Psoas muscle (tissue), 8 donors: ENCODE measurements around the gene KRTAP12-2. TPM values are rescaled to one million over a fixed set of nuclear protein-coding genes. Genes with fewer than 3 reads are reported as not detected.

Source experiments
- ATAC-seq, 4 donors: fragments of 200-7000 bp; cut with Tn5 transposase; one replicate each; pipeline ENCODE4 v1.9.1; 2020; ENCODE audit warnings: moderate library complexity in 3 of 4, mild to moderate bottlenecking in 2 of 4
- DNase-seq, 2 donors: peaks; one replicate each; pipeline ENCODE4 v3.0.0-alpha.2; 2020
- H3K27ac ChIP-seq: fragments of 200-600 bp; one replicate; pipeline ENCODE4 v1.8.0; 2022
- H3K27me3 ChIP-seq, 3 donors: fragments of 200-600 bp in 1 of 3; one replicate each; pipeline versions ENCODE4 v1.6.1 to v1.8.0; 2013 to 2022; ENCODE audit warnings: low read length in 2 of 3, mild to moderate bottlenecking in 2 of 3, moderate library complexity in 1 of 3; ENCODE audit not compliant: insufficient read depth in 3 of 3
- H3K36me3 ChIP-seq, 2 donors: fragments of 200-600 bp in 1 of 2; one replicate each; pipeline versions ENCODE4 v1.6.1 to v1.8.0; 2013 to 2022; ENCODE audit warnings: low read depth in 1 of 2, mild to moderate bottlenecking in 1 of 2, moderate library complexity in 1 of 2; ENCODE audit not compliant: insufficient read depth in 1 of 2
- H3K4me1 ChIP-seq: fragments of 200-600 bp; one replicate; pipeline ENCODE4 v1.8.0; 2022
- H3K4me3 ChIP-seq: fragments of 200-600 bp; one replicate; pipeline ENCODE4 v1.8.0; 2022; ENCODE audit warnings: mild to moderate bottlenecking
- H3K9me3 ChIP-seq: fragments of 200-600 bp; one replicate; pipeline ENCODE4 v1.8.0; 2022
- WGBS, 3 donors: extraction: QIAGEN DNeasy Blood & Tissue Kit; methylation state at CpG; one replicate each; pipeline versions ENCODE4 v1.1.6 to v1.1.7; 2013; 5-methylcytosine and 5-hydroxymethylcytosine counted together
- intact Hi-C, 2 donors: fragments of 100-400 bp; cut with DNase I; formaldehyde crosslinking; loops; one replicate each; pipeline versions ENCODE4 v1.11.0 to v1.14.2; 2022
- long read RNA-seq, 2 donors: library from polyadenylated mRNA; unstranded; transcript quantifications; one replicate each; pipeline ENCODE4 v2.0.0, GENCODE V29; 2021
- polyA plus RNA-seq, 3 donors: library from polyadenylated mRNA; stranded (reverse); fragments of 200-250 nt; gene quantifications; one replicate each; pipeline ENCODE4 v1.2.3, GENCODE V29; 2013
- total RNA-seq, 4 donors: library from RNA; stranded (reverse); fragmentation: NEBNext Ultra II Directional in 2 of 4; extraction: Animal tissue kit (Norgen Biotek cat#: 25700) in 2 of 4; gene quantifications; one replicate each; pipeline versions ENCODE4 v1.2.1 to v1.2.4, GENCODE V29; 2021 to 2023
- TF ChIP-seq, protein P1 (sequence below): fragments of 200-600 bp; IDR thresholded peaks from one replicate; pipeline ENCODE4 v1.8.0; 2022; ENCODE audit warnings: antibody characterized with exemption
- donor health status: healthy with polysubstance abuse.
- donor health status: DM: no; HTN: no; CAD: no; lungs with moderate emphysema.
- donor health status: Bipolar disorder and iron deficiency.
- donor health status: healthy.
- donor health status: DM: yes; HTN: yes; CAD: no.
- donor health status: DM: no; HTN: no; CAD: no.
- donor health status: DM: no; HTN: no; CAD: no.
- donor health status: DM: yes; HTN: yes; CAD: no.

KRTAP12-2 gene, protein sequence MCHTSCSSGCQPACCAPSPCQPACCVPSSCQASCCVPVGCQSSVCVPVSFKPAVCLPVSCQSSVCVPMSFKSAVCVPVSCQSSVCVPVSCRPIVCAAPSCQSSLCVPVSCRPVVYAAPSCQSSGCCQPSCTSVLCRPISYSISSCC
- not detected for total RNA-seq
- polyA plus RNA-seq = not detected
- long read RNA-seq, donor 1 = 0 reads
- long read RNA-seq, donor 2 = 0 reads

DNA sequence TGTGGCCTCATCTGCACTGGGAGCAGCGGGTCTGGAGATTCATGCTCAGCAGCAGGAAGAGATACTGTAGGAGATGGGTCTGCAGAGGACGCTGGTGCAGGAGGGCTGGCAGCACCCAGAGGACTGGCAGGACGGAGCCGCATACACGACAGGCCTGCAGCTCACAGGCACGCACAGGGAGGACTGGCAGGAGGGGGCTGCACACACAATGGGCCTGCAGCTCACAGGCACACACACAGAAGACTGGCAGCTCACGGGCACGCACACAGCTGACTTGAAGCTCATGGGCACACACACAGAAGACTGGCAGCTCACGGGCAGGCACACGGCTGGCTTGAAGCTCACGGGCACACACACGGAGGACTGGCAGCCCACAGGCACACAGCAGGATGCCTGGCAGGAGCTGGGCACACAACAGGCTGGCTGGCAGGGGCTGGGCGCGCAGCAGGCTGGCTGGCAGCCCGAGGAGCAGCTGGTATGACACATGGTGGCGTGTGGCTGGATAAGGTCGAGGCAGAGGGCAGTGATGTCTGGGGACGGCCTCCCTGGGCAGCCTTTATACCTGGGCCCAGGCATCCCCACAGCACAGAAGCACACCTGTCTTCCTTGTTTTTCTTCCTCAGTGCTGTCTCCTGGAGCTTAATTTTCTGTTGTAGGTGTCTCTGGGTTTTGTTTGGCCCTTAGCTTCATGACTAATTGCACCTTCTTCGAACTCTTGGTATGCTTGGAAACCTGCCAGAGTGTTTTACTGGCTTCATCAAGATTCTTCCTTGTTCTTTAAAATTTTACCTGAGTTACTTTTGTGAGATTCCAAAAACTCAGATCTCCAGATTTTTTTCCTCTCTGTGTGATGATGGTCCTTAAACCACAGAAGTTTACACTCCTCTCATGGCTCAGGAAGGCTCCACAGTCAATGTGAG is at the start of gene KRTAP12-2:
KRTAP12-2 (minus strand) TSS at position 527 of the 920 bp plus-strand sequence; CDS start at position 486, 41 bp downstream.
- no peaks in the 10 kb centered on the region for H3K4me1 ChIP-seq
- peak in 3 of 4 donors; percentile 30 to 56 (median 41) for ATAC-seq
- H3K27ac ChIP-seq = no peak within 1 kb of the TSS
- TF ChIP-seq, protein P1, sequence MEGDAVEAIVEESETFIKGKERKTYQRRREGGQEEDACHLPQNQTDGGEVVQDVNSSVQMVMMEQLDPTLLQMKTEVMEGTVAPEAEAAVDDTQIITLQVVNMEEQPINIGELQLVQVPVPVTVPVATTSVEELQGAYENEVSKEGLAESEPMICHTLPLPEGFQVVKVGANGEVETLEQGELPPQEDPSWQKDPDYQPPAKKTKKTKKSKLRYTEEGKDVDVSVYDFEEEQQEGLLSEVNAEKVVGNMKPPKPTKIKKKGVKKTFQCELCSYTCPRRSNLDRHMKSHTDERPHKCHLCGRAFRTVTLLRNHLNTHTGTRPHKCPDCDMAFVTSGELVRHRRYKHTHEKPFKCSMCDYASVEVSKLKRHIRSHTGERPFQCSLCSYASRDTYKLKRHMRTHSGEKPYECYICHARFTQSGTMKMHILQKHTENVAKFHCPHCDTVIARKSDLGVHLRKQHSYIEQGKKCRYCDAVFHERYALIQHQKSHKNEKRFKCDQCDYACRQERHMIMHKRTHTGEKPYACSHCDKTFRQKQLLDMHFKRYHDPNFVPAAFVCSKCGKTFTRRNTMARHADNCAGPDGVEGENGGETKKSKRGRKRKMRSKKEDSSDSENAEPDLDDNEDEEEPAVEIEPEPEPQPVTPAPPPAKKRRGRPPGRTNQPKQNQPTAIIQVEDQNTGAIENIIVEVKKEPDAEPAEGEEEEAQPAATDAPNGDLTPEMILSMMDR = no peak
- no peaks in the 10 kb centered on the region for H3K36me3 ChIP-seq
- H3K4me3 ChIP-seq = no peak within 1 kb of the TSS
- 22 to 34% (median 24%) methylated on average over 19 of the region's 19 CpGs for WGBS, 3 donors
- intact Hi-C loops = no loop called here
- H3K27me3 ChIP-seq = peaks cover 0 to 18% (median 0%) of the 10 kb centered on the region in 3 donors
- DNase-seq = no peak
- no peaks in the 10 kb centered on the region for H3K9me3 ChIP-seq

DNA sequence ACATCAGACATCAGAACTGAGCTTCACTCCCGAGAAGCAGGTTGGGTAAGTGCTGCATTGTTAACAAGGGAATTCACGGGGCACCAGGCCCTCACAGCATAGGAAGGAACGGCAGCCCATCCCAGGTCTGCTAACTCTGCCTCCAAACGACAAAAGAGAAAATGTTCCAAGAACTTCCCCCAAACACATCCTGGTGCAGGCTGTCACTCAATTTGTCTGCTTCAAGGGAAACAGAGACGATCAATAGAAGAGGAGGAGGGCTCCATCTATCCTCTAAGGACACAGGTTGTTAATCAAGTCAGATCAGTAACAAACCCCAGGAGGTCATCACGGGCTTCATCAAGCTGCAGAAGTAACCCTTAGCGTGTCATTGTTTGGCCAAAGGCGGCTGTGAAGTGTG is 48.2 kb upstream of the KRTAP12-2 start:
- H3K27me3 ChIP-seq = peaks cover 0 to 69% (median 23%) of the 10 kb centered on the region in 3 donors
- no peaks in the 10 kb centered on the region for H3K9me3 ChIP-seq
- WGBS, 3 donors = 13 to 18% (median 14%) methylated on average over 8 of the region's 8 CpGs
- peak in 1 of 2 donors; percentile 27 for DNase-seq
- no peak for ATAC-seq
- intact Hi-C loops = no loop called here
- TF ChIP-seq, protein P1 = no peak
- H3K36me3 ChIP-seq = no peaks in the 10 kb centered on the region
- no peak overlapping the region for H3K27ac ChIP-seq
- no peak overlapping the region for H3K4me3 ChIP-seq
- no peaks in the 10 kb centered on the region for H3K4me1 ChIP-seq

GRCh38 chr21:44713846-44714245 is 47.1 kb upstream of the KRTAP12-2 start:
- Histone ChIP-seq H3K4me3 (no peak overlapping the region), H3K36me3 (no peaks in the 10 kb centered on the region), H3K4me1 (no peaks in the 10 kb centered on the region), H3K27me3 (peaks cover 0 to 68% (median 30%) of the 10 kb centered on the region in 3 donors), H3K9me3 (no peaks in the 10 kb centered on the region), H3K27ac (no peak overlapping the region)
- TF ChIP-seq, protein P1 = no peak
- WGBS, 3 donors = 72 to 79% (median 77%) methylated on average over 10 of the region's 10 CpGs
- ATAC-seq (no peak), DNase-seq (peak in 1 of 2 donors; percentile 37)
- intact Hi-C loops = no loop called here

DNA sequence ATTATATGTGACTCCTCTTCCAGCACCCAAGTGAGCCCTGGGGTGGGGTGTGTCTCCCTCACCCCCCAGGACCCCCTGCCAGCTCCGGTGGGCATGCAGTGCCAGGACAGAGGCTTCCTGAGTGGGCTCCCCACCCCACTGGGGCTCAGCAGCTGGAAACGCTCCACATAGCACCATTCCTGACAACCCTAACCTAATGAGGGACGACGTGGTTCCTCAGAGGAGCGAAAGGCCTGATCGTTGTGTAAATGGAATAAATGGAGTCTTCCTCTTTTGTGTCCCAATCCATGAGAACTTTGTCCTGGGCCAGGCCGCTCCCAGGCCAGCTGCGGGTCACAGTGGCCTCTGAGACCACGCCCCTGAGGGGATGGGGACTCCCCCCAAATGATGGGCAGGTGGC is 46.4 kb upstream of the KRTAP12-2 start:
- no peaks in the 10 kb centered on the region for H3K4me1 ChIP-seq
- intact Hi-C loops = no loop called here
- H3K4me3 ChIP-seq = no peak overlapping the region
- no peaks in the 10 kb centered on the region for H3K9me3 ChIP-seq
- 44 to 56% (median 53%) methylated on average over 9 of the region's 9 CpGs for WGBS, 3 donors
- ATAC-seq (no peak), DNase-seq (peak in 1 of 2 donors; percentile 30)
- H3K27ac ChIP-seq = no peak overlapping the region
- H3K36me3 ChIP-seq = no peaks in the 10 kb centered on the region
- H3K27me3 ChIP-seq = peaks cover 0 to 68% (median 37%) of the 10 kb centered on the region in 3 donors
- TF ChIP-seq, protein P1 = no peak
